ENCODE data around the gene B4GALT3.

GRCh38 chr1:161199506-161200139, 22.3 kb upstream of the B4GALT3 start:
- TF ChIP-seq NFIC (IDR thresholded peaks at IDR 0.05) (no peak), YY1 (IDR thresholded peaks at IDR 0.05; ENCODE audit: low read depth) (no peak), ZBTB7A (IDR thresholded peaks at IDR 0.05; ENCODE audit: low read depth) (no peak), MAX (IDR thresholded peaks at IDR 0.05) (no peak), USF1 (IDR thresholded peaks at IDR 0.05) (no peak)

Data from Ishikawa (cell line).